GM19043 (cell line): Measurements from ENCODE around the gene SLC51B.
"Not testable (repeated sequence)": the region's sequence is repeated elsewhere in the genome, so short reads cannot be mapped to it uniquely, and the experiment has no call there.

Experiments
- ATAC-seq: cut with Tn5 transposase; IDR thresholded peaks from one replicate; pipeline ENCODE4 v1.9.1; 2021; ENCODE audit warnings: low read depth; ENCODE audit not compliant: unreplicated experiment

The SLC51B gene

GRCh38 chr15:65096481-65097385, 51.5 kb downstream of the SLC51B start:
- no peak for ATAC-seq

- ATAC-seq: no peak
Measured at GRCh38 chr15:65097651-65098263, 52.6 kb downstream of the SLC51B start.

- ATAC-seq: no peak
Measured at GRCh38 chr15:65099336-65099735, 54.1 kb downstream of the SLC51B start.

GRCh38 chr15:65099801-65100200, 54.6 kb downstream of the SLC51B start:
- not testable (repeated sequence) for ATAC-seq

GRCh38 chr15:65100442-65100841, 55.3 kb downstream of the SLC51B start:
- ATAC-seq: no peak

GRCh38 chr15:65101411-65101890, 56.3 kb downstream of the SLC51B start:
- no peak for ATAC-seq

GRCh38 chr15:65101891-65102708, 56.9 kb downstream of the SLC51B start:
- ATAC-seq: no peak

GRCh38 chr15:65102912-65103311, 57.7 kb downstream of the SLC51B start:
- ATAC-seq: no peak
